GM12892 (cell line): Measurements from ENCODE around the gene PRDM5.

ENCODE experiments used
- DNase-seq: peaks from one replicate; pipeline ENCODE4 v3.0.0; 2011; ENCODE audit not compliant: insufficient read length
- FAIRE-seq: peaks from 2 replicates; lab custom pipeline; 2011; peaks lifted over from hg19 to GRCh38; lab: Jason Lieb, UNC
- POLR2A ChIP-seq: IDR thresholded peaks from 2 replicates; pipeline ENCODE4 v1.6.1; 2011; ENCODE audit warnings: low read depth, low read length, control low read depth
- POLR2AphosphoS5 ChIP-seq: IDR thresholded peaks from 2 replicates; pipeline ENCODE4 v1.6.1; 2011; ENCODE audit warnings: low read depth, low read length, control low read depth
- TAF1 ChIP-seq: IDR thresholded peaks from 2 replicates; pipeline ENCODE4 v1.6.1; 2011; ENCODE audit warnings: low read depth, mild to moderate bottlenecking, control low read depth, low read length, borderline replicate concordance

The PRDM5 gene

DNA sequence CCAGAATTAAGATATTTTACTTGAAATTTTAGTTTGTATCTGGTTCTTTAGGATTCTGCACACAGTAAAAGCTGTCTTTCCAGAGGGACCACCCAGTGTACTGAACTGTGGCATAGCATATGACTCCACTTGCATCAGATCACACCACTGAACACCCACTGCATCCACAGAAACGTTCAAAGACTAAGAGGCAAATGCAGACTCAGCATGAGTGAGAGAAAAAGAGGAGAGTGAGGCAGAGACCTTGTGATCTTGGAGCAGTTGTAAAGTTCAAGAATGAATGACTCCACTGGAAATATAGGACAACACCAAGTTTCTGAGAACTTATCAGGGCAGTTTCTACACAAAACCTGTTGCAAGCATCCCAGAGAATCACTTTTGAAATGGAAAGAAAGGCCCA lies 20.8 kb downstream of the PRDM5 start:
- no peak for FAIRE-seq
- no peak for TF ChIP-seq POLR2A
- TF ChIP-seq TAF1 = no peak
- TF ChIP-seq POLR2AphosphoS5 = no peak

DNA sequence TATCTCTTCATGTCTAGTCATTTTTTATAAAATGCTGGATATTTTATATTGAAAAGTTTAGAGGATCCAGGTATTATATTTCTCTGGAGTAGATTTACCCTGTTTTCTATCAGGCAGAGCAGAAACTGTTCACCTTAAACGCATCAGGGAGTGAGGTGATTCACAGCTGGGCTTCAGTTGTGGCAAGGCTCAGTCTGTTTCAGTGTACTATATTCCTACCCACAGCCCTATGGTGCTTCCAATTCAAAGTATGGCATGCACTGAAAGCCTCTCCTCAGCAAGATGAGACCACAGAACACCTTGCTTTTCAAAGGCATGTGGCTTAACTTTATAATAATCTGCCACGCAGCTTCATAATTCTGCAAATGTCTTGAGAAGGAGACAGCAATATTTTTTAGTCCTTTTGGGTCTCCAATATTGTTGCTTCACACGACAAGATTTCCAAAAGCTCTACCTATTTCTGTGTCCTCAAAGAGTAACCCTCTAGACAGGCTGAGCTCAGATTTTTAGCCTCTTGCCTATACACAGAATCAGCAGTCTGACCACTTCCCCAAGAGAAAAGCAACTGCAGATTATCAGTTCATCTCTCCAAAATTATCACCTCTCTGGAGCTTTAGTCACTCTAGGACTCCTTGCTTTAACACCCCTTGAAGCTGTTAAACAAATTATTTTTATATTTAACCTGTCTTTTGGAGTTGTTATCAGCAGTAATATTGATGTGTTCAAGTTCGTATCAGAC lies 24.4 kb downstream of the PRDM5 start:
- TF ChIP-seq TAF1 = no peak
- TF ChIP-seq POLR2AphosphoS5 = no peak
- TF ChIP-seq POLR2A = no peak
- DNase-seq = no peak
- FAIRE-seq = no peak

More for the DNA sequence above, 20.8 kb downstream of the PRDM5 start:
- no peak for DNase-seq

DNA sequence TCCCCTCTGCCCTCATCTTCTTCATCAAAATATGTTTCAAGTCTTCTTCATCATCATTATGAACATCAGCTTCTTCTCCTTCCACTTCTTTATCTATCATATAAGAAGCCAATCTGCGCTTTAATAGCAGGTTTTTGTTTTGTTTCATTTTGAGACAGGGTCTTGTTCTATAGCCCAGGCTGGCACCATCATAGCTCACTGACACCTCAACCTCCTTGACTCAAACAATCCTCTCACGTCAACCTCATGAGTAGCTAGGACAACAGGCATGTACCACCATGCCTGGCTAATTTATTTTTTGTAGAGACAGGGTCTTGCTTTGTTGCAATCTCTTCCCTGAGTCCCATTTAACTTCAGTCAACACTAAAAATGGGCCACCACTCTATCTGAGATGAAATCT lies 27.0 kb downstream of the PRDM5 start:
- no peak for FAIRE-seq
- DNase-seq = no peak
- no peak for TF ChIP-seq POLR2A
- no peak for TF ChIP-seq POLR2AphosphoS5
- TF ChIP-seq TAF1 = no peak

DNA sequence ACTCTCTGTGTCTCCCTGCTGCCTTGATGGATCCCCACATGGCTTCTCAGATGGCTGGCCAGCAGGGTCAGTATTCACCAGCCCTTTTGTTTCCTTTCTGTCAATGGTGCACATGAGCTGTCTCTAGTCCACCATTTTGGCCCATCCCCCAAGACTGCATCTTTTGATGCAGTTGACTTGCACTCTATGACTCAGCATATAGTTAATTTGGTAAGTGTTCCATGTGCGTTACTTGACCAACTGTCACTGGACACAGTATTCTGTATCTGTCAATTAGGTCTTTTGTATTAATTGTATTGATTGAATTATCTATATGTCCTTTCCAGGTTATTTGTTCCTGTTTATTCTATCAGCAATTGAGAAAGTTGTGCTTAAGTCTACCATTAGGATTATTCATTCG lies 29.2 kb downstream of the PRDM5 start:
- TF ChIP-seq POLR2AphosphoS5 = no peak
- no peak for TF ChIP-seq POLR2A
- TF ChIP-seq TAF1 = no peak
- no peak for FAIRE-seq
- no peak for DNase-seq

DNA sequence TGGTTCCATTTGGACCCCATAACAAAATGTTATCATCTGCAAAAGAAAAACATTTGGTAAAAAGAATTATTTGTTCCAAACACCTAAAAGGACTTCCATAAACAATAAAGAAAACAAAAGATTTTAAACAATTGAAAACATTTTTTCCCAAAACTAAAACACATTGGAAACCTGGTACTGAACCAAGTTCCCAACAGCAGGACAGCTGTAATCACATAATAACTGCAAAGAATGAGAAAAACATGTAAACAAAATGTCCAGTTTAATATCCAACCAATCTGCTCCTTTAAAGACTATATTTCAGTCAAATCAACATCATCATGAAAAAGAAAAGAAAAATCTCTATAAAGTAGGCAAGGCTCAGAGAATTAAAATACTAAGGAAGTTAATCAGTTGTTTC lies 36.3 kb downstream of the PRDM5 start:
- FAIRE-seq = no peak
- DNase-seq = no peak
- no peak for TF ChIP-seq POLR2AphosphoS5
- no peak for TF ChIP-seq TAF1
- no peak for TF ChIP-seq POLR2A

DNA sequence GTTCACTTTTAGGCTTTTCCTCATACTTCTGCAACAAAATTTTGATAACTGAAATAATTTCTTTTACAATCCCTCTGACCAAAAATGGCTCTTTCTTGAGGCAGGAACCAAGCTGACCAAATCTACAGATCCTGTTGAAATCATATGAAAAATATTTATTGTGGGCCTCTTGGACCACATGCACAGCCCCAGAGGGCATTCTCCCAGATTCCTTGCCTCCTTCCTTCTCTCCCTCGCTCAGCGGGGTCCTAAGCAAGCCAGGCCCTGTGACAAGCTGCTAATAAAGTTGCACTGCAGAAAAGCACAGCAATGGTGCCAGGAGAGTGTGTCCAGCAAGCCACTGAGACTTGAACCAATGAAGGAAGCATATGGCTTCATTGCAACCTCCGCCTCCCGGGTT lies 40.7 kb downstream of the PRDM5 start:
- no peak for TF ChIP-seq POLR2A
- no peak for TF ChIP-seq TAF1
- no peak for TF ChIP-seq POLR2AphosphoS5
- FAIRE-seq = no peak
- no peak for DNase-seq

DNA sequence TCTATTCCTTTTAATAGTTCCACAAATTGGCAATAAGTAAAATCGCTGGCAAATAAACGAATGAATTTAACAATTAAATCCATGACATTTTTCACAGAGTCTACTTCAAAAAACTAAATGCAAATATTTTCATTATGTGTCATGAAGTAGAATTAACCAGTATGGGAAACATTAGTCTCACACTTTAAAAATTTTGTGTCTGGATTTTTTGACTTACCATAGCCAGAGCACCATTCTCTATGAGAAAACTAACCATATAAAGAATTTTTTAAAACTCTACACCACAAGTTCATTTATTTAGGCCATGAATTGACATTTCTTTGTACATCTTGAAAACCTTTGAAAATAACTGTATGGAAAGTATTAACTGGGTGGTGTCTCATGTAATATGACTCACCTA lies 41.2 kb downstream of the PRDM5 start:
- no peak for DNase-seq
- no peak for TF ChIP-seq POLR2AphosphoS5
- FAIRE-seq = no peak

DNA sequence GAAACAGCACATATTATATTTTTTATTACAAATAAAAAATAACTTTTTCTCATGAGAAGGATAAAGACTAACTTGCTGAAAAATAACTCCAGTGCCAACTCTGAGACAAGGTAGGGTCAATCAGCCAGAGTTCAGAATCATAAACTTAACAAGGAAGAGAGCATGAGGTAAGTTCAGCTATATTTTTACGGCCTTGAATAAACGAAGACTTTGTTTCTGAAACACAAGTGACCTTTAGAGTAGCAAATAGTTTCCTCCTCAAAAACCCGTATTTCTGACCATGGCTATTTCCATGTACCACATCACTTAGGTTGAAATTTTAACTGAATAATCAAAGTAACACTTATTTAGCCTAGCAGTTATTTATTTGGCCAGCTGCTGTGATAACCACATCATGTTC lies 45.5 kb downstream of the PRDM5 start:
- DNase-seq = no peak
- TF ChIP-seq POLR2A = no peak
- no peak for TF ChIP-seq TAF1
- no peak for FAIRE-seq

DNA sequence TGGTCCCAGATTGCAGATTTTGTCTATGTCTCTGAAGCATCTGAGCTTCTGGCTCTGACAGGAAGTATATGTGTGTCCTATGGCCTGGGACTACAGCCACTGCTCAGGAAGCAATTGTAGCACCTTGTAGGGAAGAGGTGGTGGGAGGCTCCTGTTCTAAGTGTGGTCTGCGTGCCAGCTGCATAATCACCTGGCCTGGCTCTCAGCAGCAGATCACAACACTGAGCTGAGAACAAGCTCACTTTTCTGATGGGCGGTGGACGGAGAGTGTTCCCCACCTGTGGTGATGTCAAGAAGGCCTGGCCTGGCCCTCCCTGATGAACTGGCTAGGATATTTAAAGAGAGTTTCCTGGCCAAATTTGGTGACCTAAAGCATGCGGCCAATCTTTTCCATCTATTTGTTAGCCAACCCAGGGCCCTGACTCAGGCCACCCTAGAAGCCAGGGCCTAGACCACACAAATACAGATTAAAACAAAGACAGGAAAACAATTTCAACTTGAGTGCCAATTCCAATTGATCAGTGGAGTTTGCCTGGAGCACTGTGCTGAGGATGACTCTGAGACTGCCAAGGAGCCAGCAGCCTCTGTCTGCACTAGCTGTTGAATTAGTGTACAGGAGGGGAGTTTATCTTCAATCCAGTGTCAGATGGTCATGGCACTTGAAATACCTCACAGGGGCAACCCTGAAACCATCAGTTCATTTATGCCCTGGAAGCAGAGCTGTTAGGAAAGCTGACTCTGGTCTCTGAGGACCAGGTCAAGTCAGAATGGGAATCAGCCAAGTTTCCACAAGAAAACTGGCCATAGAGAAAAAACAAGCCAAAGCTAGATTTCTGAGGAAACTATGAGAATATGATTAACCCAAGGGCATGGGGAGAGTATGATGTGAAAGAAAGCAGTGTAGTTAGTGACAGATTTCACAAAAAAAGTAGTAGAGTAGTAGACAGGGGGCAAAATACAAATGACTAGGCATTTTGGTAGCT lies 47.4 kb downstream of the PRDM5 start:
- FAIRE-seq (no peak), DNase-seq (no peak)
- TF ChIP-seq POLR2AphosphoS5 = no peak
- no peak for TF ChIP-seq TAF1
- TF ChIP-seq POLR2A = no peak

DNA sequence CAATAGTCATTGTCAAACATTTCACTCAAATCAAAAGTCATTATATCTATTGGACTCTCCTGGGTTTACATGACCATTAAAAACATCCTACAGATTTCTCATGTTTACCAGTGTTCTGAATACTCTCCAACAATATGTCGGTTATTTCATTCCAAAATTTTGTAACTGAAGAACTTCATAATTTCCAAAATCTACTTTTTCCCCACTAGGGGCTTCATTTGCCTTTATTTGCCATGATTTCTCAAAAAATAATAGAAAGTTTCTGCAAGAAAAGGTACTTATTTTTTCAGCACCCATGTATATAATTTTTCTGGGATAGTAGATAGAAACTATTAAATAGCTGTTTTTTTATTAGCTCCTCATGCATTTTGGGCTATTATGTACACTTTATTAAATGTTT lies 49.0 kb downstream of the PRDM5 start:
- FAIRE-seq = no peak
- no peak for DNase-seq

DNA sequence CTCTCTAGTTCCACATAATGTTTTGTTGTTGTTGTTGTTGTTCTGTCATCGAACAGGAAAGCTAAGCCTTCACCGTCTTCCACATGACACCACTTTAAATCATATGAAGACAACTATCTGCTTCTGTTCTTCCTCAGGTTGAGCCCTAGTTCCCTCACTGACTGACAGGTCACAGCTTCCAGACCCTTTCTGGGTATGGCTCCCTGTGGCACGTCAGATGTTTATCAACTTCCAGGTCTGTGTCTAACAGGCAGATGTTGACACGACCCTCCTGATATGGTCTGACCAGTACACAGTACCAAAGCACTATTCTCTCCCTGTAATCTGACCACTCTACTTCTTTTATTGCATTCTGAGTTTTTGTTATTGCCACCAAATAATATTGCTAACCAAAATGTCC lies 51.4 kb downstream of the PRDM5 start:
- FAIRE-seq = no peak
- DNase-seq = no peak
- TF ChIP-seq POLR2AphosphoS5 = no peak
- TF ChIP-seq TAF1 = no peak
- no peak for TF ChIP-seq POLR2A

More for the DNA sequence above, 49.0 kb downstream of the PRDM5 start:
- TF ChIP-seq TAF1 (no peak), POLR2AphosphoS5 (no peak), POLR2A (no peak)

DNA sequence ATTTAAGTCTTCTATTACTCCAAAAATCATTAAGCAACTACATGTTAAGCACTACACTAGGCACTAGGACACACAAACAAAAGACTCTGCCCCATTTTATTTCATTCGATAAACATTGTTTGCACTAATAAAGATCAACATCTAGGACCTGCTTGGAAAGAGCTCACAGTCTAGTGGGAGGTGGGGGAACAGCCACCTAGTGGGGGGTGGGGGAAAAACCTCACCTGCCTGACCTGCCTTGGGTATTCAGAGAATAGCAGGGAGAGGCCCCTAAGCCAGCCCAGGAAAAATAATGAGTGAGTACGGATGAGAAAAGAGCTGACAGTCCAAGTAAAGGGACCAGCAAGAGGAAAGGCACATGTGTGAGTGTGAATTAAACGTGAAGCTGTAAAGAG lies 52.2 kb downstream of the PRDM5 start:
- FAIRE-seq = no peak
- no peak for DNase-seq
- no peak for TF ChIP-seq POLR2AphosphoS5

DNA sequence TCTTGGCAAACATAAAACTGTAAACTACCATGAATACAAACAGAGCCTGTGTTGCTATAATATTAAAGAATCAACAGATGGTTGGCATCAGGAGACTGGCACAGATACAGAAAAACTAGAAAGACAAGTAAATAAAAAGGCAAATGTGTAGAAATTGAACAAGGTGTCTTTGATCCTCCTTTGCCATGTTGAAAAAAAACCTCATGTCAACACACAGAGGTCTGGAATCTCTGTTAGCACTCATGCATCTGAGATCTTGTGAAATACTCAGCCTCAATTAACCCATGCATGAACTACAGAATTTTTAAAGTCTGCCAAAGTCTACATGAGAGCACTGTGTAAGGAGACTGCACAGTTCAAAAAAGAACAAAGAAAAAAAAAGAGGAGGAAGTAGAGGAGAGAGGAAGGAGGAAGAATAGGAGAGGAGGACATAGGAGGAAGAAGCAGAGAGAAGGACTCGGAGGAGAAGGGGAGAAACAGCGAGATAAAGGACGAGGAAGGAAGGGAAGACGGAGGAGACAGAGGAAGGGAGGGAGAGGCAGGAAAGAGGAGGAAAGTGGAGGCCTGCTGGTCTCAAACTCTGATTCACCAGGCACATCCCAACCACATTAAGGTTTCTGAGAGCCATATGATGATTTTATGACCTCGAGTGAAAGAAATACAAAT lies 52.8 kb downstream of the PRDM5 start:
- DNase-seq (no peak), FAIRE-seq (no peak)
- TF ChIP-seq TAF1 = no peak
- no peak for TF ChIP-seq POLR2A
- no peak for TF ChIP-seq POLR2AphosphoS5
